Gastroesophageal sphincter (tissue), 4 donors: Measurements from ENCODE around the gene IL4R. TPM values are rescaled to one million over a fixed set of nuclear protein-coding genes. Genes with fewer than 3 reads are reported as not detected.

Source experiments
- ATAC-seq: fragments of 150-250 bp; one replicate; pipeline ENCODE4 v1.9.1; 2016; ENCODE audit warnings: mild to moderate bottlenecking, moderate library complexity
- H3K27ac ChIP-seq, 4 donors: fragments of 200-600 bp; sonication (generic) in 3 of 4; 1 replicate in 3 of 4; 2 replicates in 1 of 4; pipeline ENCODE4 v1.5.1; 2016 to 2019
- H3K27me3 ChIP-seq: fragments of 200-600 bp; sonication (generic); one replicate; pipeline ENCODE4 v1.5.1; 2019
- H3K36me3 ChIP-seq, 2 donors: fragments of 200-600 bp; sonication (generic); one replicate each; pipeline ENCODE4 v1.5.1; 2019; ENCODE audit warnings: control low read depth in 1 of 2
- H3K4me1 ChIP-seq, 3 donors: fragments of 200-600 bp; sonication (generic); 1 replicate in 2 of 3; 2 replicates in 1 of 3; pipeline ENCODE4 v1.5.1; 2016 to 2019; ENCODE audit warnings: control low read depth in 2 of 3
- H3K4me3 ChIP-seq, 2 donors: fragments of 200-600 bp; sonication (generic); one replicate each; pipeline ENCODE4 v1.5.1; 2019; ENCODE audit warnings: mild to moderate bottlenecking in 1 of 2, moderate library complexity in 1 of 2
- H3K9me3 ChIP-seq, 3 donors: fragments of 200-600 bp; sonication (generic); one replicate each; pipeline ENCODE4 v1.5.1; 2017 to 2019; ENCODE audit warnings: control low read depth in 2 of 3
- EP300 ChIP-seq: sonication (generic); formaldehyde crosslinking; IDR thresholded peaks from one replicate; pipeline ENCODE4 v1.6.1; 2017; ENCODE audit warnings: antibody characterized with exemption, mild to moderate bottlenecking
- POLR2A ChIP-seq, 2 donors: fragments of 450-650 bp; IDR thresholded peaks; one replicate each; pipeline ENCODE4 v1.6.1; 2017; ENCODE audit warnings: antibody characterized with exemption in 2 of 2, mild to moderate bottlenecking in 2 of 2, moderate library complexity in 1 of 2
- POLR2AphosphoS5 ChIP-seq: sonication (generic); formaldehyde crosslinking; IDR thresholded peaks from one replicate; pipeline ENCODE4 v1.6.1; 2017; ENCODE audit warnings: antibody characterized with exemption
- WGBS, 2 donors: methylation state at CpG; one replicate each; pipeline ENCODE4 v1.1.5; 2018; ENCODE audit warnings: low coverage in 1 of 2; 5-methylcytosine and 5-hydroxymethylcytosine counted together
- total RNA-seq, 4 donors: library from RNA; depleted of rRNA; stranded (reverse); fragments of >200 nt; gene quantifications; one replicate each; pipeline ENCODE4 v1.1.0, GENCODE V29; 2016
- TF ChIP-seq, protein P1 (sequence below), 4 experiments: fragments of 200-600 bp in 2 of 4; fragments of 450-650 bp in 2 of 4; sonication (generic) in 1 of 4; IDR thresholded peaks; one replicate each; pipeline ENCODE4 v1.5.1; 2017 to 2019; ENCODE audit warnings: antibody characterized with exemption in 4 of 4, mild to moderate bottlenecking in 2 of 4, moderate library complexity in 2 of 4

IL4R gene
- total RNA-seq, 4 donors from 2014 or later = 72.3 to 212 (median 110) TPM

- Histone ChIP-seq H3K27ac (no peak overlapping the region), H3K36me3 (no peaks in the 10 kb centered on the region), H3K4me1 (no peaks in the 10 kb centered on the region), H3K9me3 (peaks cover 0 to 34% (median 0%) of the 10 kb centered on the region in 3 donors), H3K27me3 (peaks cover 30% of the 10 kb centered on the region), H3K4me3 (no peak overlapping the region)
- TF ChIP-seq POLR2AphosphoS5 = no peak
- TF ChIP-seq EP300 = no peak
- TF ChIP-seq, protein P1, sequence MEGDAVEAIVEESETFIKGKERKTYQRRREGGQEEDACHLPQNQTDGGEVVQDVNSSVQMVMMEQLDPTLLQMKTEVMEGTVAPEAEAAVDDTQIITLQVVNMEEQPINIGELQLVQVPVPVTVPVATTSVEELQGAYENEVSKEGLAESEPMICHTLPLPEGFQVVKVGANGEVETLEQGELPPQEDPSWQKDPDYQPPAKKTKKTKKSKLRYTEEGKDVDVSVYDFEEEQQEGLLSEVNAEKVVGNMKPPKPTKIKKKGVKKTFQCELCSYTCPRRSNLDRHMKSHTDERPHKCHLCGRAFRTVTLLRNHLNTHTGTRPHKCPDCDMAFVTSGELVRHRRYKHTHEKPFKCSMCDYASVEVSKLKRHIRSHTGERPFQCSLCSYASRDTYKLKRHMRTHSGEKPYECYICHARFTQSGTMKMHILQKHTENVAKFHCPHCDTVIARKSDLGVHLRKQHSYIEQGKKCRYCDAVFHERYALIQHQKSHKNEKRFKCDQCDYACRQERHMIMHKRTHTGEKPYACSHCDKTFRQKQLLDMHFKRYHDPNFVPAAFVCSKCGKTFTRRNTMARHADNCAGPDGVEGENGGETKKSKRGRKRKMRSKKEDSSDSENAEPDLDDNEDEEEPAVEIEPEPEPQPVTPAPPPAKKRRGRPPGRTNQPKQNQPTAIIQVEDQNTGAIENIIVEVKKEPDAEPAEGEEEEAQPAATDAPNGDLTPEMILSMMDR (IDR thresholded peaks at IDR 0.05) = no peak
- no peak for TF ChIP-seq POLR2A (IDR thresholded peaks at IDR 0.05)
- ATAC-seq = no peak
- 14 to 66% methylated on average over 1 to 4 of the region's 4 CpGs for WGBS, 2 donors
Observed at GRCh38 chr16:27386674-27387073, 72.9 kb downstream of the IL4R start.

DNA sequence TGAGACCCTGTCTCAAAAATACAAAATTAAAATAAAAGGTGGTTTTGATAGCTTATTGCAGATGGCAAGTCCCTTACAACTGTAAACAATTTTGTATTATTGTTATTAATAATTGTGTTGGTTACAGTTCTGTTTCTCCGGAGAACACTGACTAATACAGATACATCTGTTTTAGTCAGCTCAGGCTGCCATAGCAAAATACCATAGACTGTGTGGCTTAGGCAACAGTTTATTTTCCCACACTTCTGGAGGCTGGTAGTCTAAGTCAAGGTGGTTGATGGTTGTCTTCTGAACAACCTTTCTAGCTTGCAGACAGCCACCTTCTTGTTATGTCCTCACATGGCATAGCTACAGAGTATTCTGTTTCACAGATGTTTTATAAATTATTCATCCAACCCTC is 74.0 kb downstream of the IL4R start:
- Histone ChIP-seq H3K9me3 (peaks cover 0 to 42% (median 0%) of the 10 kb centered on the region in 3 donors), H3K27ac (no peak overlapping the region), H3K36me3 (no peaks in the 10 kb centered on the region), H3K4me1 (no peaks in the 10 kb centered on the region), H3K27me3 (peaks cover 29% of the 10 kb centered on the region), H3K4me3 (no peak overlapping the region)
- 75 to 86% methylated on average over 1 of the region's 1 CpG for WGBS, 2 donors
- ATAC-seq = no peak
- no peak for TF ChIP-seq POLR2A (IDR thresholded peaks at IDR 0.05)
- TF ChIP-seq POLR2AphosphoS5 = no peak
- TF ChIP-seq, protein P1 (IDR thresholded peaks at IDR 0.05) = no peak
- no peak for TF ChIP-seq EP300

- no peak overlapping the region for H3K4me3 ChIP-seq
- no peaks in the 10 kb centered on the region for H3K4me1 ChIP-seq
- ATAC-seq = no peak
- H3K36me3 ChIP-seq = no peaks in the 10 kb centered on the region
- 71 to 72% methylated on average over 7 to 8 of the region's 8 CpGs for WGBS, 2 donors
- TF ChIP-seq POLR2AphosphoS5 (no peak), POLR2A (IDR thresholded peaks at IDR 0.05) (no peak)
- TF ChIP-seq, protein P1 (IDR thresholded peaks at IDR 0.05) = no peak
- peaks cover 0 to 43% (median 0%) of the 10 kb centered on the region in 3 donors for H3K9me3 ChIP-seq
- H3K27ac ChIP-seq = no peak overlapping the region
- H3K27me3 ChIP-seq = peaks cover 25% of the 10 kb centered on the region
Observed at GRCh38 chr16:27389272-27389961, 75.6 kb downstream of the IL4R start.

GRCh38 chr16:27390151-27390550 is 76.4 kb downstream of the IL4R start:
- ATAC-seq = no peak
- Histone ChIP-seq H3K4me3 (no peak overlapping the region), H3K27me3 (peaks cover 25% of the 10 kb centered on the region), H3K4me1 (no peaks in the 10 kb centered on the region), H3K27ac (no peak overlapping the region), H3K9me3 (peaks cover 0 to 45% (median 0%) of the 10 kb centered on the region in 3 donors), H3K36me3 (no peaks in the 10 kb centered on the region)
- TF ChIP-seq POLR2AphosphoS5 = no peak
- no peak for TF ChIP-seq EP300
- TF ChIP-seq POLR2A (IDR thresholded peaks at IDR 0.05) = no peak
- TF ChIP-seq, protein P1 (IDR thresholded peaks at IDR 0.05) = no peak

- TF ChIP-seq POLR2AphosphoS5 (no peak), POLR2A (IDR thresholded peaks at IDR 0.05) (no peak), EP300 (no peak)
- H3K4me1 ChIP-seq = no peaks in the 10 kb centered on the region
- 70 to 77% methylated on average over 1 of the region's 1 CpG for WGBS, 2 donors
- H3K9me3 ChIP-seq = peaks cover 0 to 44% (median 0%) of the 10 kb centered on the region in 3 donors
- no peak overlapping the region for H3K27ac ChIP-seq
- H3K27me3 ChIP-seq = peaks cover 25% of the 10 kb centered on the region
- no peak for ATAC-seq
- no peak overlapping the region for H3K4me3 ChIP-seq
- H3K36me3 ChIP-seq = no peaks in the 10 kb centered on the region
Observed at GRCh38 chr16:27392671-27393070, 78.9 kb downstream of the IL4R start.
